GM19467 (cell line): ENCODE results near the gene RERE.
"Not testable (repeated sequence)": the region's sequence is repeated elsewhere in the genome, so short reads cannot be mapped to it uniquely, and the experiment has no call there.

Experiments used
- ATAC-seq: cut with Tn5 transposase; IDR thresholded peaks from one replicate; pipeline ENCODE4 v1.9.1; 2021; ENCODE audit warnings: mild to moderate bottlenecking, moderate library complexity; ENCODE audit not compliant: unreplicated experiment

RERE gene

DNA sequence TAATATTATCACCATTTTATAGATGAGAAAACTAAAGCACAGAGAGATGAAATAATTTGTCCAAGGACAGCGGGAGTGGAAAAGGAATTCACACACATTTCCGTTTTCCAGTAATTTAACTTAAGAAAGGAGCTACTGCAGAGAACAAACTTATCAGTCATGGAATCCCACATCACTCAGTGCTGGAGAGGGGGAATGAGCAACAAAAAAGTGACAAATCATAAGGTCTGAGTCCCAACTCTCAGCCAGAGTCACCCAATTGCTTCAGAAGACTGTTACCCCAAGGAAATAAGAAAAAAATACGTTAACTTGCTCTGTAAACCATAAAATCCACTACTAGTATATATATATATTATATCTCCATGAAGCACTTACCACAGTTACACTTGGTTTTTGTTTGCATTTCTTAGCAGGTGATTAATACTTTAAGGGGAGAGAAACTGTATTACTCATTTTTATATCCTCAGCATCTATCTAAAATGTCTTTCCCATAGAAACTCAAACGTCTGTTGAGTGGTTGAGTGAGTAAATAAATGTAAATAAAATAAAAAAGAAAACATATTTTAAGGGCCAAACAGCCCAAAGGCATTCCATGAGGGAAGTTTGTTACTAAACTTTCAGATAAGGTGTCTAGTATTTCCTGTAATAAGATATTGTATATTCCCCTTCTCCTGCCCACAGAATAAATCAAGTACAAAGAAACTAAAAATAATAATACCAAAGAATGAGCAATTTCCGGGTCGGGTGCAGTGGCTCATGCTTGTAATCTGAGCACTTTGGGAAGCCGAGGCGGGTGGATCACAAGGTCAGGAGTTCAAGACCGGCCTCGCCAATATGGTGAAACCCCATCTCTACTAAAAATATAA is 422.8 kb downstream of the RERE start:
- no peak for ATAC-seq

DNA sequence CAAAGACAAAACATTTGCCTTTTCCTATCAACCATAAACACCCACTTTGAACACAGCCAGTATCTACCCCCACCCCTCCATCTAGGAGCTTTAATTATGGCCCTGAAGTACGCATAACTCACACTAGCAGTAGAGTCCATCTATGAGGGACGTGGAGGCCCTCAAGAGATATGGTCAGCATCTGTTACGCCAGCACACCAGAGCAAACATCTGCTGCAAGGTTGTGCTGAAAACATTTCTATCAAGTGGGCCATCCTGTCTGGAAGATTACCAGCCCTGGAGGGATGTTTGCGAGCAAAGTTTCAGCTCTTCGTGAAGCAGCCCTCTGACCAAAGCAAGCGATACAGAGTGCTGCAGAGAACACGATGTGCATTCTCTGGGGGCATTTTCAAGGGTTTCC is 424.9 kb downstream of the RERE start:
- ATAC-seq: no peak

DNA sequence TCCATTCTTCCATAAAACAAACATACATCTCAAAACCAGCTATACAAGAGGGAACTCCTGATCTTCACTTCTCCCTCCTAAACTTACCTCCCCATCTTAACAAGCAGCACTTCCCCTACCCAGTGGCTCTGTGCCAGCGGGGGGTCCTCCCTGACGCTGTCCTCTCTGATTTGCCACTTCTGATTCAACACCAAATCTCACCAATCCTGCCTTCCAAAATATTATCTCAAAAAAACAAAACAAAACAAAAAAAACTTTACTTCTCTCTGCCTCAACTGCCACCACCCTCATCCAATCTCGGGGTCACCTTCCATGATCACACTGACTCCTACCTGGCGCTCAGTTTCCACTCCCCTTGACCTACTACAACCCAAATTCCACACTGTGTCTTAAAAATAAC is 426.7 kb downstream of the RERE start:
- ATAC-seq: no peak

DNA sequence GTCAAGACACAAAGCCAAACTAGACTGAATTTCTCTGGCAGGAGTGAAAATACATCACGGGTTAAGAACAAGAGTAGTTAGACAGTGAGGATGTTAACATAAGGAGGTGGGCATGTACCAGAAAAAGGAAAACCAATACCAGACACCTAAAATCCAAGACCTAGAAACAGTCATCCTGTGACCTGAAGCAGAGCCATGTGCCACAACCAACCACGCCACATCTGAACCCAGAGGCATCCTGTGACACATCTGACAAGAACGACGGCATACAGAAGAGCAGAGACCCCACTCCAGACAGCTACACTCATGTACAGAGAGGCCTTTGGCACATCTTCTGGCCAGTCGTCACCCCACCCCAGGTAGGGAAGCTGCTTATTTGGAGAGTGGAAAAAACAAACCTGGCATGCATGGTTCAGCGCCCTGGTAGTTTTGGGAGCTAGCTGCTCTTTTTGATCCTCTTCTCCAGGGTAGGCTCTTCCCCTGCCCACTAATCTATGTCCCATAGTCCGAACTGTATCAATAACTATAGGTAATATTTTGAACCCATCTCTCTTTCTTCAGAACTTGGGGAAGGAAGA is 427.4 kb downstream of the RERE start:
- ATAC-seq: no peak

DNA sequence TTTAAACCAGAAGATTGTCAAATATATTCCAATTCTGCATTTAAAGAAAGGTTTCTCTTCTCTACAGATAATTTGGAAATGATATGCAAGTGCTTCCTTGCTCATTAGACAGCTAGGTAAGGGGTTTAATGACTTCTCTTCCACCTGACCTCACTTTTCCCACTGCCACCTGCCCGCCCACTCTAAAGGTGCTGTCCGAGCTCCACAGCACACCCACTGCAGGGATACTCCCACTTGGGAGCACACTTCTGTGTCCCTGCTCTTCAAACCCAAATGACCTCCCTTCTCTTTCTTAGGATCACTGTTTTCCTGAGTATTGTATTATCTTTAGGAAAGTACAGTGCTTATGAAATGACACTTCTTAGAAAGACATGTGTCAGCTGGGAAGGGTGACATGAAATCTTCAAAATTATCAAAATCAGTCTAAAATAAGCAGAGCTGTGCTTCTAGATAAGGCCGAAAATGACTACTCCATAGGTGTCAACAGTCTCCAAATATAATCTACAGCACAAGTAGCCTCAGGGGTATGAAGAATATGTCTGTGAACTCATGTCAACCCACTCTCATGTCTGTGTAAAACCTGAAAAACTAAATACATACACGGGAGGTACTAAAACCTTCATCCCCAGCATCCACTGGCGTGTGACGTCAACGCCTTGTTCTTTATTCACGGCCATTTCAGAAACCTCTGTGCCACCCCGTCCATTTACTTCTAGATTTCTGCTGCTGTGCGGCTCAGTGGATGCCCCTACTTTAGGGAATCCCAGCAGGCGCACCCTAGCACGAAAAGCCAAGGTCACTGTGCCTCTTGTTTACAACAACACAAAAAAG is 428.5 kb downstream of the RERE start:
- no peak for ATAC-seq

DNA sequence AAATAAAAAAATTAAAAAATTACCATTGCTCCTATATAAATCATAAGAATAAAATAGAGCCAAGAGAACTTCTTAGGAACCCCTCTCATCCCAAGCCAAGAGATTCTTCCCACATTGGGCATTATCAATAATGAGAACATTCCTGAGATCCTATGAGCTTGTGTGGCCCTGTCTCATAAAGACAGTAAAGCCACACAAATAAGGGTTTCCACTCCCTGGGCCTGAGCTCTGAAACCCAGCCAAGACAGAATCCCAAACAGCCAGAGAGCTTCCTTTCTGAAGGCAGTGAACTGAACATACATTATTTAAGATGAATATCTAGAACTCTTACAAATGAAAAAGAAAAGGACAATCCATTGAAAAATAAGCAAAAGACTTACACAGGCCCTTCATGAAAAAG is 431.2 kb downstream of the RERE start:
- ATAC-seq: no peak

DNA sequence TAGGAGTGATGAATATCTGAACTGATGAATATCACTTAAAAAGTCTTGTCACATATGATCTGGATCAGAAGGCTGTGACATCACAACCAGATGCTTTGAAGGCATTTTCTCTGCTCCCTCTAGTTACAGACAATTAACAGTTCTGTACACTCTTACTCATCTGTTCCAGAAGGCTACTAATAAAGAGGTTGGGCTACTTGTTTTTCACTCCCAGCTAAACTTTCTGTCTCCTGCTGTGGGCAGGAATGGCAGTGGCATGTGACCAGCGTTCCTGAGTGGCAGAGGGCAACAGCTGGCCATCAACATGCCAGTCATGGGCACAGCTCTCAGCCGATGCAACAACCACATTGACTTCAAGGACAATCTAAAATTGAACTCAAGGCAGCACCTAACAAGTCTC is 432.9 kb downstream of the RERE start:
- ATAC-seq: no peak

DNA sequence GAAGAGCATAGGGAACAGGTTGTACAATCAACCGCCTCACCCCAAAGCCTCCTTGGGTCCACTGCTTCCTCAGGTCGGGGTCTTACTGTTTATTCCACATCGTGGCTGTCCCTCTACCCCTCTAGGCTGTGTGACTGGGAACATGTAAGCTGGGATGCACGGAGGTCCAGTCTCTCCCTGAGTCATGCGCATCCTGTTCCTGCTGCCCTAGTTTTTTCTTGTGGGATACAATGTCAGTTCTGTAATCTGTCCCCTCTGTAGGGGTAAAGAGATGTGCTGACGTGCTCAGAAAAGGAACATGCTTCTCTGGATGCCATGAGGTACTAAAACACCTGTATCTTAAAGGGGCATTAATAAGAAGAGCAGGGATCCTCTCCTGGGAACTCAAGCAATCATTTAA is 433.4 kb downstream of the RERE start:
- ATAC-seq: no peak

DNA sequence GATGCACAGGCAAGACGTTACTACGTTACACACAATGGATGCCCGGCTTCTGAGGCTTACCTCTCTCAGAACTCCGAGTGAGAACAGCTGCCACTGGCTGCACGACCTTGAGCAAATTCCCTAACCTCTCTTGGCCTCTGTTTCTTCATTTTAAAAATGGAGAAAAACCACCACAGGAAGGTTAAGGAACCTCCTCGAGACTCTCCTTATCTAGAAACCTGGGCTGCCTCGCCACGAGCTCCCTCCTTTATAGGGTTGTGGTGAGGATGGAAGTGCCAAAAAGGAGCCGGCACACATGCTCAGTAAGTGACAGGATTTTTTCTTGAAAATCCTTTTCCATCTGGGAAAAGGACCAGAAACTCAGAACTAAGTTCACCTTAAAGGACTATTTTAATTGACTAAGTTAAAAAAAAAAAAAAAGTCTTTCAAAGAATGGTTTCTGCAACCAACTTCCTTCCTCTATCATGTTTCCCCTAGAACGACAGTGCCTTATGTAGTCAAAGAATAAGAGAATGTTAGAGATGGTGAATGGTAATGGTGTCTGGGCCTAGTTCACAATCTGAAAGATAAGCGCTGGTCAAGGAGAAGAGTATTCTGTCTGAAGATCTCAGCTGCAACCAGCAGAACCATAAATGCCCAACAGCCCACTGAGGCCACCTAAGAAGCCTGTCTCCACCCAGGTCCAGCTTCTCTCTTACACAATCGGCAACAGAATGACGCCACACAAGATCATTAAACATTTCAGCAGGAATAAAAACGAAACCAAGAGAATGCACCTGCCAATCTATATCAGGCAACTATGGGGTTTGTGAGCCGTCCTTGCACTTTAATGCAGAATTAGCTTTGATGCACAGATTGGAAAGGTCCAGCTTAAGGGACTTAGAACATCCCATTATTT is 434.6 kb downstream of the RERE start:
- ATAC-seq: no peak

DNA sequence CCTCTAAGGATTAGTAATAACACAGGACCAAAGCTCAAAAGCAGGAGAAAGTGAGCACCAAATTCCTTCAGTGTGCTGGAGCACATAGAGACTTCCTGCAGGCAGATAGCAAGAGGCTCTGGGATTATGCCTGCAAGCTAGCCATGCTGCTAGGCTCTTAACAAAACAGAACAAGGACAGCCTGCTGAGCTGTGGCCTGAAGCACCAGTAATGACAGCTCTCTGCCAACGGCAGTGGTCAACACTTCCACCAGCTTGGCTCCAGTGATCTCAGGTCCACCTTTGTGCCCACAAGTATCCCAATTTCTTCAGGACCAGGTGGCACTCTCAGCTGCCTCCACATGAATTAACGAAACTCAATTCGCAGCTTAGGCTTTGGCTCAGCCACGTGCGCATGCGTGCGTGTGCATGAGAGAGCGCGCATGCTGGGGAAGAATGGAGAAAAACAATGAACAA is 435.4 kb downstream of the RERE start:
- no peak for ATAC-seq

DNA sequence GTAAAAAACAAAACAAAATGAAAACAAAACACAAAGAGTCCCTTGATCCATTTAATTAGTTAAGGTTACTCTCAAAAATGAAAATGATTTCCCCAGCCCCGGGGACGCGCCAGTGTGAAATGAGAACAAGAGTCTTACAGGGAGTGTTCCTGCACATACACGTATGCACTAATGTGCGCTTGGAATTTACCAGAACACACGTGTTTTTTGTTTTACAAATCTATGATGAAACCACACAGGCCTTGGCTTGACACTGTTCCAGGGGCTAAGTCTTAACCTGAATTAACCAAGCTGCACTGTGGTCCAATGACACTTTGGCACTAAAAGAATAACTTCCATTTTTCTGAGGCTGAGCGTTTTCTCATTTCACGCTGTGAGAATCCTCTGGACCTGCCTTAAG is 435.8 kb downstream of the RERE start:
- ATAC-seq: no peak

DNA sequence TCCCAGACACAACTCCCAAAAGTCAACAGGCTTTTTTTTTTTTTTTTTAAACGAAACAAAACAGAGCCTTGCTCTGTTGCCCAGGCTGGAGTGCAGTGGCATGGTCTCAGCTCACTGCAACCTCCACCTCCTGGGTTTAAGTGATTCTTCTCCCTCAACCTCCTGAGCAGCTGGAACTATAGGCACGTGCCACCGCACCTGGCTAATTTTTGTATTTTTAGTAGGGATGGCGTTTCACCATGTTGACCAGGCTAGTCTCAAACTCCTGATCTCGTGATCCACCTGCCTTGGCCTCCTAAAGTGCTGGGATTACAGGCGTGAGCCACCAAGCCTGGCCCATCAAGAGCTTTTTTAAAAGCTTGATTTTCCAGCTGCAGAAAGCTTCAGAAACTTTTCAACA is 437.1 kb downstream of the RERE start:
- not testable (repeated sequence) for ATAC-seq

DNA sequence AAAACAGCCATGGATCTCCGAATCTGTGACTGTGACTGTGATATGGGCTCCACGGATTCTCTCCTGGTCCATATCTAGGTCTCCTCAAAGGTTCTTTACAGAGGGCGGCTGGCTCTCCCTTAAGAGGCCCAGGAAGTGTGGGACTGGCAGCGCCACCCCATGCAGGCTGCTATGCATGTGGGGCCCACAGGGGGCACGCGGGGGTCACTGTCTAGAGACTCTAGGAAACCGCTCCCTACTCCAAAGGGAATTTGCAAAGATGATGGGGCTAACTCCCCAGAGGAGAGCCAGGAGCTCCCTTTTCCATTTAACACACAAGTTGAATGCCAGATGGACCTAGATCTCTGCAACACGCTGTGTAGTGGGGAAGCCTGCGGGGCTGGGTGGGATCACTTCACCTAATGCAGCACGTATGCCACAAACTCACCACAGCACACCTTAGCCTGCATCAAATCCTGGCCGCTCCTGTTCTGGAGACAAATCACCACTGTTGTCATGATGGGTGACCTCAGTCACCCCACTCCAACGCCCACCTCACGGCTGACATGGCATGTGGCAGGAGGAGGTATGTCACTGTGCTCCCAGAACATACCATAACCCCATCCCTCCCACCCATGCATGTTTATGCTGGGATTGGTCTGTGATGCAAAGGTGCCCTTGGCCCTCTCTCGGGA is 437.8 kb downstream of the RERE start:
- ATAC-seq: no peak

DNA sequence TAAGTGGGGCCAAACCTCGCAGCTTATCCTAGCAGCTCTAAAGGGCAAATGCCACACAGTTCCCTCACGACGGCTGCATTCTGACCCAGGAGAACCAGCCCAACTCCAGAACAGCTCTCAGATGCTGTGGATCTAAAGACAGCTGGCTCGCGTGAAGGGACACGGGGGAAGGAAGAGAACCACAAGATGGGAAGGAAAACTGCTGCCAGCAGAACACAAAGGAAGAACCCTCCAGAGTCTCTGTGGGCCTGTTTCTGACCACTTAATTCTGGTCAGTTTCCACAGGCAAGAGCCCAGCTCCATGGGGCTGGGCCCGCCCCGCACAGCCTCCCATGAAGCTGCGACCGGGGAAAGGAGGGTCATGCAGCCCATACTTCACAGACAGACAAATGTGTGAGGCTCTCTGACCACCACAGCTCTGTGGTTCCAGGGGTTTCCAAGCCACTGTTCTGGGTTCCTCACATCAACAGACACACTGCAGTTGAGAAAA is 438.4 kb downstream of the RERE start:
- ATAC-seq: no peak

DNA sequence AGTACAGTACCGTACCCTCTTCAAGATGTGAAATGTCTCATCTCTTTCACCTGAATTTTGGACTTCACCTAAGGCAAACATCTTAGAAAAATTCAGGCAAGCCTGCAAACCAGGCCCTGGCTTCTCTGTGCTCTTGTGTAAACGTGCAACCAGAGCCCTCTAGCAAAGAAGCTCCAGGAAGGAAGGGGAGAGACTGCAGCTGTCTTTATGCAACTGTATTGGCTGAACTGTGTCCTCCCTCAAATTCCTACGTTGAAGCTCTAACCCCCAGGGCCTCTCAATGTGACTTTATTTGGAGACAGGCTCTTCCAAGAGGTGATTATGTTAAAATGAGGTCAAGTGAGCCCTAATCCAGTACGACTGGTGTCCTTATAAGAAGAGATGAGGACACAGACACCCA is 439.3 kb downstream of the RERE start:
- no peak for ATAC-seq

DNA sequence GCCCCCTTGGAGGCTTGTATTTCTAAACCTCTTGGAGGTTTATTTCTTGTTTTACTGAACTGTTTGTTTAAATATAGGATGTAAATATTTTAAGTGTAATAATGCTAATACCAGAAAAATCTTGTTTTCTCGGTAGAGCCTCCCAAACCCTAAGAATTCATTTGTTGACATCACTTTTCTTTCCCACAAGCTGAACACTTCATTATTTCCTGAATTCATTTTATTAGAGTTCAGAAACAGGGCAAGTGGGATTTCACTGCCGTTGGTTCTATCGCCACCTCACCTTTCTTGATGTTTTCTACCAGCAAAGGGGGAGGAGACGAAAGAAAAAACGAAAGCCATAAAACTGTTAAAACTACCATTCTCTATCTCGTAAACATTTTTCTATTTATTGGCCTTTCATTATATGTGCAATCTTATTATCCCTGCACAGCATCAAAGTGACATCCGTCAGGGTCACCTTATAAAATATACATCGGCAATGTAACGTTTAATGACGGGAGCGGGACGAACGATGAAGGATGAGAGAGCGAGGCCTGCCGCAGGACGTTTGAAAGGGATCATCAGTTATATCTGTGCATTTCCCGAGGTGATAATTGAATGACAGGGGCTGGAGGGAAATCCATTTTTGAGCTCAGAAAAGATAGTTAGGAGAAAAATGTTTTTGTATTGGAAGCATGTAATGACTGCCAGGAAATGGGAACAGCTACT is 440.0 kb downstream of the RERE start:
- ATAC-seq: no peak

DNA sequence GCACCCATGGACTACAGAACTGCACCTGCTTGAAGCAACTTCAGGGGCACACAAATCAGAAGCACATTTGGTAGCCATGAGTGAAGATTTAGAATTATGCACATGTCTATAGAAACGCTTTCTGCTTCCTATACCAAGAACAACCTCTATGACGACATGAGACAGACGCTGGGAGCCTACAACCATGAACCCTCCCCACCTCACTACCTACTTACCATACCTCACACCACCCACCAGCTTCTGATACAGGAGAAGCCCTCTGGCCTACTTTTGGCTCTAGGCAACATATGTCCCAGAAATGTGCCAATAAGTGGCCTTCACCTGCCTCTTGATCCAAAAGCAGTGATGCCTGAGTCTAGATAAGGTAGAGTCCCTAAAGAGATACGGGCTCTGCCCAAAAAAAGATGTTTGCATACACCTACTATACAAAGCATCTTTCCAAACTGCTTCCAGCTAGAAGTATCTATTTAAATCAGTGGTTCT is 441.0 kb downstream of the RERE start:
- ATAC-seq: no peak

DNA sequence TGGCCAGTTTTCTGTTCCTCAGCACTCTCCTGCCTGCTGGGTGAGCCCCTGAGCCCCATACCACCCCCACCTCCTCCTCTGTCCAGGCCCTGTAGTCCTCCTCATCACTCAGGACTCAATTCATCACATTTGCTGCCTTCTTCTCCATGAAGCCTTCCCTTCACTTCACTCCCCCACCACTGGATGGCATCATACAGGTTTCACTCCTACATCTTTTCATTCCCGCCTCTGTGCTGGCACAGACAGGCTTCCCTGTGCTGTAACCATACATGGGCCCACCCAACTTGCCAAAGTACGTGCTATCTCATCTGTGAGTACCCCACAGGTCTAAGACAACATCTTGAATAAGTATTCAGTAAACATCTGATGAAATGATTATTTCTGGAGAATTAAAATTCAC is 442.6 kb downstream of the RERE start:
- no peak for ATAC-seq

DNA sequence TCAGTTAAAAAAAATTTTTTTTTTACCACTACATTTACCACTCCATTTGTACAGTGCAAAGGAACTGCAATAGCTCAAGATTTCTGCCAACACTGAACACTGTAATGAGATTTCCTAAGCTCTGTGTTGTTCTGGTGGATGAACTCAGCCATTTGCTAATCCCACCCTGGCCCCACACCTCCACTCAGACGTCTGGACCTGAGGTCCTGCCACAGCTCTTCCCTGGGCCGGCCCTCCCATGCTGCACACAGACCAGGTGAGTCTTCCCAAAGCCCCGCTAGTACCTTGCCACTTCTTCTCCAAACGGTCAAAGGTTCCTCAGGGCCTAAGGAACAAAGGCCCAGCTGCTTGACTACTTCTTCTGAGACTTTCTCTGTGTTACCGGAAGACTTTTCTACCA is 443.1 kb downstream of the RERE start:
- no peak for ATAC-seq
